Bronchial epithelial cell (primary cell): Measurements from ENCODE around the gene BACE1-AS. TPM values are rescaled to one million over a fixed set of nuclear protein-coding genes. Genes with fewer than 3 reads are reported as not detected.

Experiments
- DNase-seq: peaks from one replicate; pipeline ENCODE4 v3.0.0-alpha.2; 2010; ENCODE audit warnings: low read depth
- FAIRE-seq: peaks from 2 replicates; lab custom pipeline; 2011; peaks lifted over from hg19 to GRCh38; lab: Jason Lieb, UNC
- H3K27me3 ChIP-seq: 2 replicates; pipeline ENCODE4 v1.5.1; 2011; ENCODE audit warnings: low read length; ENCODE audit not compliant: control insufficient read depth, insufficient read depth
- H3K36me3 ChIP-seq: 2 replicates; pipeline ENCODE4 v1.5.1; 2011; ENCODE audit warnings: low read length; ENCODE audit not compliant: control insufficient read depth, insufficient read depth
- H3K4me3 ChIP-seq: 2 replicates; pipeline ENCODE4 v1.5.1; 2011; ENCODE audit warnings: mild to moderate bottlenecking, low read depth, low read length, control low read depth
- total RNA-seq: library from RNA; depleted of rRNA; stranded (reverse); fragments of >200 nt; gene quantifications from 2 replicates; pipeline ENCODE4 v1.2.1, GENCODE V29; 2014
- TF ChIP-seq, protein P1 (sequence below): IDR thresholded peaks from 2 replicates; pipeline ENCODE4 v1.5.1; 2011; ENCODE audit warnings: mild to moderate bottlenecking, moderate library complexity, low read length, control low read depth, inconsistent platforms; ENCODE audit not compliant: insufficient read depth, severe bottlenecking

The BACE1-AS gene
- total RNA-seq = 1.1 and 1.5 TPM in 2 replicates

DNA sequence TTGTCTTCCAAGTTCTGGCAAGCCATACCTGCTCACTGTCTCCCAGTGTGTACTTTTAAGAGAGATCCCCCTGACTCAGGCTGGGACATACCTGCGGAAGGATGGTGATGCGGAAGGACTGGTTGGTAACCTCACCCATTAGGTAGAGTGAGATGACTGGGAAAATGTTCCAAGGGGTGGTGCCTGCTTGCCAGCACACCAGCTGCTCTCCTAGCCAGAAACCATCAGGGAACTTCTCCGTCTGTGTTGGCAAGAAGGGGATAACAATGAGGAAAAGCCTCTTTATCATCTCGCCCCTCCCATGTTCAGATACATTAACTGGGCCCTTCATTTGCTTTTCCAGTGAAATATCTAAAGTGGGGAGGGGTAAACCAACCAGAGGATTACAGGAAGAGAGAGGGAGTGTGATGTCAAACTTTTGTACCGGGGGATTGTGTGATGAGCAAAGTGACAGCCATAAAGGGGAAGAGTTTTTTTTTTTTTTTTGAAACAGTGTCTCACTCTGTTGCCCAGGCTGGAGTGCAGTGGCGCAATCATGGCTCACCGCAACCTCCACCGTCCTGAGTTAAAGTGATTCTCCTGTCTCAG, at the start of gene BACE1-AS:
BACE1-AS (plus strand) TSS at position 538 of the 588 bp plus-strand sequence.
- no peak for DNase-seq
- no peaks in the 10 kb centered on the region for H3K27me3 ChIP-seq
- no peak within 1 kb of the TSS for H3K4me3 ChIP-seq
- peaks cover 11% of the 10 kb centered on the region for H3K36me3 ChIP-seq
- TF ChIP-seq, protein P1, sequence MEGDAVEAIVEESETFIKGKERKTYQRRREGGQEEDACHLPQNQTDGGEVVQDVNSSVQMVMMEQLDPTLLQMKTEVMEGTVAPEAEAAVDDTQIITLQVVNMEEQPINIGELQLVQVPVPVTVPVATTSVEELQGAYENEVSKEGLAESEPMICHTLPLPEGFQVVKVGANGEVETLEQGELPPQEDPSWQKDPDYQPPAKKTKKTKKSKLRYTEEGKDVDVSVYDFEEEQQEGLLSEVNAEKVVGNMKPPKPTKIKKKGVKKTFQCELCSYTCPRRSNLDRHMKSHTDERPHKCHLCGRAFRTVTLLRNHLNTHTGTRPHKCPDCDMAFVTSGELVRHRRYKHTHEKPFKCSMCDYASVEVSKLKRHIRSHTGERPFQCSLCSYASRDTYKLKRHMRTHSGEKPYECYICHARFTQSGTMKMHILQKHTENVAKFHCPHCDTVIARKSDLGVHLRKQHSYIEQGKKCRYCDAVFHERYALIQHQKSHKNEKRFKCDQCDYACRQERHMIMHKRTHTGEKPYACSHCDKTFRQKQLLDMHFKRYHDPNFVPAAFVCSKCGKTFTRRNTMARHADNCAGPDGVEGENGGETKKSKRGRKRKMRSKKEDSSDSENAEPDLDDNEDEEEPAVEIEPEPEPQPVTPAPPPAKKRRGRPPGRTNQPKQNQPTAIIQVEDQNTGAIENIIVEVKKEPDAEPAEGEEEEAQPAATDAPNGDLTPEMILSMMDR = no peak
- no peak for FAIRE-seq

- TF ChIP-seq, protein P1 = no peak
- DNase-seq = no peak
- H3K27me3 ChIP-seq = no peaks in the 10 kb centered on the region
- no peak overlapping the region for H3K4me3 ChIP-seq
- no peak for FAIRE-seq
- H3K36me3 ChIP-seq = peaks cover 4% of the 10 kb centered on the region
Observed at GRCh38 chr11:117248341-117248740, 42.8 kb upstream of the BACE1-AS start.

- DNase-seq (no peak), FAIRE-seq (no peak)
- TF ChIP-seq, protein P1 = no peak
- Histone ChIP-seq H3K4me3 (no peak overlapping the region), H3K36me3 (peaks cover 4% of the 10 kb centered on the region), H3K27me3 (no peaks in the 10 kb centered on the region)
Observed at GRCh38 chr11:117249571-117249970, 41.6 kb upstream of the BACE1-AS start.

- DNase-seq (no peak), FAIRE-seq (no peak)
- Histone ChIP-seq H3K4me3 (no peak overlapping the region), H3K27me3 (no peaks in the 10 kb centered on the region), H3K36me3 (peaks cover 4% of the 10 kb centered on the region)
- TF ChIP-seq, protein P1 = no peak
Observed at GRCh38 chr11:117251506-117251905, 39.6 kb upstream of the BACE1-AS start.

GRCh38 chr11:117255966-117256365, 35.2 kb upstream of the BACE1-AS start:
- no peak for FAIRE-seq
- Histone ChIP-seq H3K27me3 (no peaks in the 10 kb centered on the region), H3K36me3 (peaks cover 3% of the 10 kb centered on the region), H3K4me3 (no peak overlapping the region)
- DNase-seq = peak; percentile 52
- TF ChIP-seq, protein P1 = no peak

DNA sequence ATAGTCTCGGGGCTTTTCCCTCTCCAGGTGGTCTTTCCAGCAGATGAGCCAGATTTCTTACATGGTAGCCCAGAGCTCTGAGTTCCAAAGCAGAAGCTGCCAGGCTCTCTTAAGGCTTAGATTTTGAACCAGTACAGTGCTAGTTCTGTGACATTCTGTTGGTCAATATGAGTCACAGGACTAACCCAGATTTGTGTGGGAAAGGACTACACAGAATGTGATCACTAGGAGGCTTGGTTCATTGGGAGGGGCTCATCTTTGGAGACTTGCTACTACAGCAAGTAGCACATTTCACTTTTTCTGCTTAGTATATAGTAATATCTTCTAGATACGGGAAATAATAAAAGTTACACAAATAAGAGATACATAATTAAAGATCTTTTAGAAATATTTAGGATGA, 34.6 kb upstream of the BACE1-AS start:
- H3K27me3 ChIP-seq = no peaks in the 10 kb centered on the region
- TF ChIP-seq, protein P1 = no peak
- H3K36me3 ChIP-seq = peaks cover 3% of the 10 kb centered on the region
- DNase-seq (peak; percentile 59), FAIRE-seq (no peak)
- no peak overlapping the region for H3K4me3 ChIP-seq
